Cardiac fibroblast (primary cell): Measurements from ENCODE around the gene ZNF280C.
A peak's percentile ranks its signal among the peaks of the same experiment; 100 is the strongest.

Source experiments
- DNase-seq, 2 donors: peaks; one replicate each; pipeline versions ENCODE4 v3.0.0 to v3.0.0-alpha.2; 2010; ENCODE audit warnings: low read depth in 2 of 2
- H3K4me3 ChIP-seq, 2 donors: replicated peaks in 1 of 2; 1 replicate in 1 of 2; 2 replicates in 1 of 2; pipeline ENCODE4 v1.5.1; 2011; ENCODE audit warnings: low read depth in 2 of 2, low read length in 2 of 2, mild to moderate bottlenecking in 2 of 2, moderate library complexity in 1 of 2
- TF ChIP-seq, protein P1 (sequence below): IDR thresholded peaks from one replicate; pipeline ENCODE4 v1.5.1; 2011; ENCODE audit warnings: low read depth, mild to moderate bottlenecking, low read length, inconsistent platforms

ZNF280C gene

DNA sequence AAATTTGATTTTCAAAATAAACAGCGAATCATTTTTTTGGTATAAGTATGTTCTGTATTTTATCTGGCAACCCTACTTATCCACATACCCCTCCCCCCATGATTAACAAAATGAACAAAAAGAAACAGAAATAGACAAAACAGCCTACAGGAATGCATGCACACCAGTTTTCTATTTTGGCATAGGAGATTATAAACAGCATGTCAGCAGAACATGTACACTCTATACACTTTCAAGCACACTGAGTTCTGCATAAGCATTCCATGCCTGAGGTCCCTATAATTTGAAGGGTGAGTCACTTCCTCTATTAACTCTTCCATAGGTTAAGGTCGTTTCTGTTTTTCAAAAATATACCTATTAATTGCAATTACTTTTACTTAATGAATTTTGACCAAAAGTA is 28.0 kb upstream of the ZNF280C start:
- H3K4me3 ChIP-seq: no peak overlapping the region
- TF ChIP-seq, protein P1, sequence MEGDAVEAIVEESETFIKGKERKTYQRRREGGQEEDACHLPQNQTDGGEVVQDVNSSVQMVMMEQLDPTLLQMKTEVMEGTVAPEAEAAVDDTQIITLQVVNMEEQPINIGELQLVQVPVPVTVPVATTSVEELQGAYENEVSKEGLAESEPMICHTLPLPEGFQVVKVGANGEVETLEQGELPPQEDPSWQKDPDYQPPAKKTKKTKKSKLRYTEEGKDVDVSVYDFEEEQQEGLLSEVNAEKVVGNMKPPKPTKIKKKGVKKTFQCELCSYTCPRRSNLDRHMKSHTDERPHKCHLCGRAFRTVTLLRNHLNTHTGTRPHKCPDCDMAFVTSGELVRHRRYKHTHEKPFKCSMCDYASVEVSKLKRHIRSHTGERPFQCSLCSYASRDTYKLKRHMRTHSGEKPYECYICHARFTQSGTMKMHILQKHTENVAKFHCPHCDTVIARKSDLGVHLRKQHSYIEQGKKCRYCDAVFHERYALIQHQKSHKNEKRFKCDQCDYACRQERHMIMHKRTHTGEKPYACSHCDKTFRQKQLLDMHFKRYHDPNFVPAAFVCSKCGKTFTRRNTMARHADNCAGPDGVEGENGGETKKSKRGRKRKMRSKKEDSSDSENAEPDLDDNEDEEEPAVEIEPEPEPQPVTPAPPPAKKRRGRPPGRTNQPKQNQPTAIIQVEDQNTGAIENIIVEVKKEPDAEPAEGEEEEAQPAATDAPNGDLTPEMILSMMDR: no peak
- DNase-seq: peak; percentile 3 to 23

DNA sequence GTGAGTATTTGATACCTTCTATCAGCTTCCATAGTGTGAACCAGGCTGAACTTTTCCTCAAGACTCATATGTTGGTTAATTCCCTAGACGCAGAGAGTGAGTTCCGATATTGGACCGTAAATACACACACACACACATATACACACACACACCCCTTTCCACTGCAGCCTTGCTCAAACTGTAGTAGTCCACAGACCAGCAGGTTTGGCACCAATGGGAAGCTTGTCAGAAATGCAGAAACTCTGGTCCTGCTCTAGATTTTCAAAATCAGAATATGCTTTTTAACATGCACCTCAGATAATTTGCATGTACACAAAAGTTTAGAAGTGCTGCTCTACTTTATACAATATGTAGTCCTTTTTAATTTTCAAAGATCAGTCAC is 27.6 kb upstream of the ZNF280C start:
- DNase-seq: no peak
- no peak overlapping the region for H3K4me3 ChIP-seq
- TF ChIP-seq, protein P1: no peak

DNA sequence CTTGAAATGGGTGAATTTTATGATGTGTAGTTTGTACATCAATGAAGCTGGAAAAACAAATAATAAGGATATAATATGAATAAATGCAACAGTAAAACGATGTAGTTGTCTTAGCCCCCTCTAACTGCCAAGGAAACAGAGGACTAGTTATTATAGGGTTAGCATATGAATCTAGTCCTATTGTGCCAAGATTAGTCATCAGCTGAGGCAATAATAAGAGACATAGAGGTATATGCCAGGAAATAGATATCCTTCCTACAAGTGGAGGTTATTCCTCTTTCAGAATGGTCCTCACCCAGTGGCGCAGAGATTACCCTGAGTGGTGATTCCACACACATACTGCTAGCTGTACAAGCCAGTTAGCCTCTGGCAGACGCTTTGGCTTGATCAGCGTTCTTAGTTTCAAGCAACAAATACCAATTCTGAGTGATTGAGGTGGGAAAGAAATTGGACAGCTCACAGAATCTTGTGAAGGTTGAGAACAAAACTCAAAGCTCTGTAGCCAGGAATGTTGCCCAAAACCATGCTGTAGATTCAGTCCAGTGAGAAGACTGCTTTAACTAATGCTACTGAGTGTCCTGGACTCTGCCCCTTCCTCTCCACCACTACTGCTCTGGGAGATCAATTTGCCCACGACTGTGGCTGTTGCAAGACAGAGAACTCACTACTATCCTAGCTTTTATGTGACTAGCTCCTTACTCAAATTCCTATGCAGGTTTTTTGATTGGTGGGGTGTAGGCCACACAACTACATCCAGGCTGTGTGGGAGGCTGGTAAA is 27.0 kb upstream of the ZNF280C start:
- H3K4me3 ChIP-seq: no peak overlapping the region
- peak in 1 of 2 donors; percentile 15 for DNase-seq
- TF ChIP-seq, protein P1: no peak

DNA sequence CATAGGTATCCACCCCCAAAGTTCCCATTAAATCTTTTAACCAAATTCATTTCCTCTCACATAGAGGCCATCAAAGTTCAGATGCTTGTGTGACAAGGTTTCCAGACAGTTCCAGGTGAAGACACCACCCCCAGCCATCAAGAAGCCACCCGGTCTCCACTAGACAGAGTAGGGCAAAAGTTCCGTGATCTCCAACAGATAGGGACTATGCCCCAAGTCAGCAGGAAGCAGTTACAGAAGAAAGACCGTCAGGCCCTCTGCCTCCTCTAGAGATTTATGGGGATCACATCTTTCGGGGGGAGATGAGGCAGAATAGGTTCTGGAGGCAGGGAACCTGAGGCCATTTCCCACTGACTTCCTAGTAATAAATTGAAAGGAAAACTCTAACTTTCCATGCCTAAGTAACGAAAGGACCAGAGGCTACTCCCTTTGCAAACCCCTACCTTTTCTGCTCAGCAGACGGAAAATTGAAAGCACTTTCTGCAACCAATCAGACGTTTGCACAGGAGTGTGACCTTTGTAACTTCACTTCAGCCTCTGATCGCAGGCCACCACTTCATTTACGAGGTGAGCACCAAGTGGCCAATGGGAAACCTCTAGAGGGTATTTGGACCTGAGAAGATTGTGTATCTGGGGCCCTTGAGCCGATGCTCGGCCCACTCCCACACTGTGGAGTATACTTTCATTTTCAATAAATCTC is 18.5 kb upstream of the ZNF280C start:
- H3K4me3 ChIP-seq: no peak overlapping the region
- TF ChIP-seq, protein P1: no peak
- DNase-seq: no peak

DNA sequence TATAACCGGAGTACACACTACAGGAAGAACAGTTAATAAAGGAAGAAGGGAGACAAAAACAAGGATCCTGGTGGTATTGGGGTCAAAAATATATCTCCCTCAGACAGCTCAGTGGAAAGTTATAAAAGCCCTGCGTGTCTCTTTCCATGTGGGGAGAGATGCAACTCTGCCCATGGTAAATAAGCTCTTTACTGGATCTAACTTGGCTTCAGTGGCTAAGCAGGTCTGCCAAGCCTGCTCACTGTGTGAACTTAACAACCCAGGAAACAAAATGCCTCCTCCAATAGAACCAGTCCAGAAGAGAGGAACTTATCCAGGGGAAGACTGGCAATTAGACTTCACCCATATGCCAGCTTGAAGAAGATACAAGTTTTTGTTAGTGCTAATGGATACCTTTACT is 17.0 kb upstream of the ZNF280C start:
- DNase-seq: no peak
- TF ChIP-seq, protein P1: no peak
- H3K4me3 ChIP-seq: no peak overlapping the region

DNA sequence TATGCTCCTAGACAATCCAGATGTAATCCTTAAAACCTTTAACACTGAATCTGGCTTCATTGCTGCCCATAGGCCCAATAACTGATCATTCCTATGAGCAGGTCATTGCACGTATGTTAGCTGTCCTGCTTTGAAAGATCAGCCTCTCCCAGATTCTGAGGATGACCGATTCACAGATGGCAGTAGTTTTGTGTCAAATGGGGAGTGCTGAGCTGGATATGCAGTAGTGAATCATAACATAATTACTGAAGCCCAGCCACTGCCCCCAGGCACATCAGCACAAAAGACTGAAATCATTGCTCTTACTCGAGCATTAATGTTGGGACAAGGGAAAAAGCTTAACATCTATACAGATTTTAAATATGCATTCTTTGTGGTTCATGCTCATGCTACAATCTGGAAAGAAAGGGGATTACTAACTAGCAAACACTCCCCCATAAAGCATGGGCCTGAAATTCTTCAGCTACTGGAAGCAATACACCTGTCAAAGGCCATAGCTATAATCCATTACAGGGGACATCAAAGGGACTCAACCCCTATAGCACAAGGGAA is 16.4 kb upstream of the ZNF280C start:
- no peak overlapping the region for H3K4me3 ChIP-seq
- TF ChIP-seq, protein P1: no peak
- DNase-seq: no peak
